Measurements from ENCODE around the gene PIK3R4. TPM values are rescaled to one million over a fixed set of nuclear protein-coding genes. Genes with fewer than 3 reads are reported as not detected.

PIK3R4 gene
- total and polyA plus RNA-seq, 2 donors = 31.5 to 48.1 TPM

DNA sequence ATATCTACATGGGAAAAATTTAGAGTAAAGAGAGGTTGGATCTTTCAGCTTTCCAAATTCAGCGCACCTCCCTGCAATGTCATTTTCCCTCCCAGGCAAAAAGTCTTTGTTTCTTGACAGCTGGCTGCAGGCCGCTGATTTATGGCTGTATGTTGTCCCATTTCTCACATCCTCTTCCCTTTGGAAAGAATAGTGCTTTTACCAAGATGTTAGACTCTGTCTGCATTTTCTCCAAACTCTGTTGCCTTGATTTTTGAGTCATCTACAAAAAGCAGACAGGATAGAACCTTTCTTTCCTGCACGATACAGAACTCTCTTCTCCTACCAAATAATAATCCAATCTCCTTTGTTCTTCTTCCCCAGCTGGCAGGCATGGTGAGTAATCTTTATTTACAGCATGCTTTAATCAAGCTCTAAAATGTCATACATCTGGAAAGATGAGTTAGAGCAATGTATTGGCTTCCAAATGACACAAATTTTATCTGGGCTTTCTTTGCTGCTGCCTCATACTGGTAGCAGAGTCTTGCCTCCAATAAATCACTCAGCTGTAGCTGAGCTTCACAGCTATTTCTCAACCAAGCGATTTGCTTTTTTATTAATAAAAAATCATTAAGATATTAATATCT lies 101.9 kb downstream of the PIK3R4 start:
- Histone ChIP-seq H3K27me3 (ENCODE audit: control insufficient read depth in 2 of 2, insufficient read depth in 1 of 2, low read length in 1 of 2) (no peaks in the 10 kb centered on the region), H3K27ac (ENCODE audit: low read depth in 1 of 2, low read length in 1 of 2) (no peak overlapping the region)
- whole genome bisulfite sequencing = 84% methylated on average over 4 of the region's 4 CpGs

DNA sequence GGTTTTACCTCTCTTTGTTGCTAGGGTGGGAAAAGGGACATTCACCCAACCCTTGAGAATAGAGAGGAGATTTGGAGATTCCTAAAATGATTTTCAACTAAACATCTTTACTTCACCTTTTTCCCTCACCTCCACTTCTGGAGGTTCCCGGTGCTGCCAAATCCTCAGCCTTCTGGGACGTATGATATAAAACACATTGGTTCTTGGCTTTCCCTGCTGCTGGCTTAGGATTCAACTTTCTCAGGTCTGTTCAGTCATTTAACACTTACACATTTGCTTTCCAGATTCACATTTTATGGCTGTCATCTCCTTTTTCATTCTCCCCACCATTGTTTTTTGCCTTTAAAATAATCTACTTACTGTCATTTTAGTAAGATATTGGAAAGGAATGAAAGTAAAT lies 106.6 kb downstream of the PIK3R4 start:
- Histone ChIP-seq H3K27ac (ENCODE audit: low read depth in 1 of 2, low read length in 1 of 2) (no peak overlapping the region), H3K9me3 (ENCODE audit: control insufficient read depth in 2 of 2, insufficient read depth in 1 of 2, low read length in 1 of 2) (no peaks in the 10 kb centered on the region), H3K4me1 (ENCODE audit: control insufficient read depth in 2 of 2, insufficient read depth in 2 of 2, low read length in 2 of 2) (no peaks in the 10 kb centered on the region), H3K4me3 (ENCODE audit: low read length in 2 of 2) (no peak overlapping the region), H3K36me3 (ENCODE audit: control insufficient read depth in 2 of 2, insufficient read depth in 2 of 2, low read length in 1 of 2) (no peaks in the 10 kb centered on the region), H3K27me3 (ENCODE audit: control insufficient read depth in 2 of 2, insufficient read depth in 1 of 2, low read length in 1 of 2) (no peaks in the 10 kb centered on the region)
- DNase-seq (ENCODE audit: low read depth in 6 of 9, low spot score in 9 of 9) = no peak
- 96% methylated on average over 2 of the region's 2 CpGs for WGBS

More for the DNA sequence above, 101.9 kb downstream of the PIK3R4 start:
- no peaks in the 10 kb centered on the region for H3K4me1 ChIP-seq (ENCODE audit: control insufficient read depth in 2 of 2, insufficient read depth in 2 of 2, low read length in 2 of 2)
- no peak overlapping the region for H3K4me3 ChIP-seq (ENCODE audit: low read length in 2 of 2)
- DNase-seq (ENCODE audit: low read depth in 6 of 9, low spot score in 9 of 9) = no peak
- H3K9me3 ChIP-seq (ENCODE audit: control insufficient read depth in 2 of 2, insufficient read depth in 1 of 2, low read length in 1 of 2) = no peaks in the 10 kb centered on the region
- no peaks in the 10 kb centered on the region for H3K36me3 ChIP-seq (ENCODE audit: control insufficient read depth in 2 of 2, insufficient read depth in 2 of 2, low read length in 1 of 2)

DNA sequence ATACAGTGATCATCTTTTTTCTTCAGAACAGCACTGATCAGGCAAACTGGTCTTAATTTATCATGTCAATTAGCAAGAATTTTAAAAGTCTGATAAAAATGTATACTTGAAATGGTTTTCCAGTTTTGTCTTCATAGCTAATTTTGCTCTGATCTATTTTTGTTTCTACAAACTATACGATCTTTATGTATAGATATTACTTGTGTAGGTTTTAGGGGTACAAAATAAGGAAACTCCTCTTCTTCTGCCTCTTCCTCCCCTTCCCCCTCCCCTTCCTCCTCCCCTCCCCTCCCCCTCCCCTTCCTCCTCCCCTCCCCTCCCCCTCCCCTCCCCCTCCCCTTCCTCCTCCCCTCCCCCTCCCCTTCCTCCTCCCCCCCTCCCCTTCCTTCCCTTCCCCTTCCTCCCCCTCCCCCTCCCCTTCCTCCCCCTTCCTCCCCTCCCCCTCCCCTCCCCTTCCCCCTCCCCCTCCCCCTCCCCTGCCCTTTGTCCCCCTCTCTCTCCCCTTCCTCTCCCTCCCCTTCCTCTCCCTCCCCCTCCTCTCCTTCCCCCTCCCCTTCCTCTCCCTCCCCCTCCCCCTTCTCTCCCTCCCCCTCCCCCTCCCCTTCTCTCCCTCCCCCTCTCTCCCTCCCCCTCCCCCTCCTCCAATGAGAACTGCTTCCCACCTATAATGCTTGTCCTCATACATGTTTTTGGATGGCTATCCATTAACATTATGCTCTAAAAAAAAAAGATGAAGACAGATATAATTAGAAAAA lies 110.0 kb downstream of the PIK3R4 start:
- WGBS = 91% methylated on average over 1 of the region's 1 CpG
- Histone ChIP-seq H3K4me1 (ENCODE audit: control insufficient read depth in 2 of 2, insufficient read depth in 2 of 2, low read length in 2 of 2) (no peaks in the 10 kb centered on the region), H3K27ac (ENCODE audit: low read depth in 1 of 2, low read length in 1 of 2) (no peak overlapping the region), H3K36me3 (ENCODE audit: control insufficient read depth in 2 of 2, insufficient read depth in 2 of 2, low read length in 1 of 2) (no peaks in the 10 kb centered on the region), H3K9me3 (ENCODE audit: control insufficient read depth in 2 of 2, insufficient read depth in 1 of 2, low read length in 1 of 2) (no peaks in the 10 kb centered on the region), H3K4me3 (ENCODE audit: low read length in 2 of 2) (no peak overlapping the region), H3K27me3 (ENCODE audit: control insufficient read depth in 2 of 2, insufficient read depth in 1 of 2, low read length in 1 of 2) (no peaks in the 10 kb centered on the region)
- DNase-seq (ENCODE audit: low read depth in 6 of 9, low spot score in 9 of 9) = no peak

DNA sequence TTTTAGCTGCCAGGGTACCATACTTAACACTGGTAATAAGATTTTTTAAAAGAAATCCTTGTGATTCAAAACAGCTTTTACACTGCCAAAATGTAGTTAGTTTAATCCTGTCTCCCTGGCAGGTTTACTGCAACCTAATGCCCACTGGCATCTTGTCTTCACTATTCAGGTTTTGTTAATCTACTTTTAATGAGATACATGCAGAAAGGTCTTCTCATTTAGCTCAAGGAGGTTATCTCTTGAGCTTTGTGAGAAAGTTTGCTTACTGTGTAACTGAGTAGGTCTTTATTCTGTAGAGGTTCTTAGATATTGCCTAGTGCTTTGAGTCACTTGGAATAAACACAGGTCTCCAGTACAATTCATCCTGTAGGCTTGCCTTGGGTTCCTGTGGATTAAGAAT lies 110.7 kb downstream of the PIK3R4 start:
- DNase-seq (ENCODE audit: low read depth in 6 of 9, low spot score in 9 of 9) = no peak
- H3K27ac ChIP-seq (ENCODE audit: low read depth in 1 of 2, low read length in 1 of 2) = no peak overlapping the region
- H3K9me3 ChIP-seq (ENCODE audit: control insufficient read depth in 2 of 2, insufficient read depth in 1 of 2, low read length in 1 of 2) = no peaks in the 10 kb centered on the region

DNA sequence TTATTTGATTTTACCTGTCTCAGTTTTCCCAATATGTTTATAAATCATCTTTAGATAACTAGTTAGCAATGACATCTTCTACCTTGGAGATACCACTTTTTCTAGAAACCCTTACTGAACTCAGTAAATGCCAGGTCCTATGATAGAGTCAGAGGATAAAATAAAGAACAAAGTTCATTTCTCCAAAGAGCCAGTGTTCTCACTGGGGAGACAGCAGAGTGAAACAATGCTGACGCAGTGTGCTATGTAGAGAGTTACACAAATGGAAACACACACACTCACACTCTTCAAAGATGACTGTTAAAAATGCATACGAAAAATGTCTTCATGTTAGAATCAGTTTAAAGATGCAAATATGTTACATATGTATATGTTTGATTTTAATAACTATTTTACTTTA lies 111.3 kb downstream of the PIK3R4 start:
- Histone ChIP-seq H3K27me3 (ENCODE audit: control insufficient read depth in 2 of 2, insufficient read depth in 1 of 2, low read length in 1 of 2) (no peaks in the 10 kb centered on the region), H3K36me3 (ENCODE audit: control insufficient read depth in 2 of 2, insufficient read depth in 2 of 2, low read length in 1 of 2) (no peaks in the 10 kb centered on the region), H3K27ac (ENCODE audit: low read depth in 1 of 2, low read length in 1 of 2) (no peak overlapping the region), H3K9me3 (ENCODE audit: control insufficient read depth in 2 of 2, insufficient read depth in 1 of 2, low read length in 1 of 2) (no peaks in the 10 kb centered on the region), H3K4me3 (ENCODE audit: low read length in 2 of 2) (no peak overlapping the region), H3K4me1 (ENCODE audit: control insufficient read depth in 2 of 2, insufficient read depth in 2 of 2, low read length in 2 of 2) (no peaks in the 10 kb centered on the region)
- no peak for DNase-seq (ENCODE audit: low read depth in 6 of 9, low spot score in 9 of 9)
- 97% methylated on average over 2 of the region's 2 CpGs for WGBS

More for the DNA sequence above, 110.7 kb downstream of the PIK3R4 start:
- Histone ChIP-seq H3K4me1 (ENCODE audit: control insufficient read depth in 2 of 2, insufficient read depth in 2 of 2, low read length in 2 of 2) (no peaks in the 10 kb centered on the region), H3K27me3 (ENCODE audit: control insufficient read depth in 2 of 2, insufficient read depth in 1 of 2, low read length in 1 of 2) (no peaks in the 10 kb centered on the region), H3K4me3 (ENCODE audit: low read length in 2 of 2) (no peak overlapping the region), H3K36me3 (ENCODE audit: control insufficient read depth in 2 of 2, insufficient read depth in 2 of 2, low read length in 1 of 2) (no peaks in the 10 kb centered on the region)

Other genes starting within 250 kb of the PIK3R4 start
- gene COL6A6, start 229.7 kb downstream of the PIK3R4 start, total RNA-seq = 2.4 TPM
- 0.25 TPM for gene COL6A6, start 229.7 kb downstream of the PIK3R4 start, polyA plus RNA-seq
- gene ATP2C1, start 147.3 kb upstream of the PIK3R4 start, total RNA-seq = 40.6 TPM
- gene ATP2C1, start 147.3 kb upstream of the PIK3R4 start, polyA plus RNA-seq = 60.2 TPM

Data from thymus (tissue), 11 donors.